Loucy (cell line): ENCODE measurements around the gene HABP4.

Experiments used
- H2AFZ ChIP-seq: fragments of 200-600 bp; sonication (generic); 2 replicates; pipeline ENCODE4 v1.6.0; 2016; ENCODE audit warnings: antibody characterized with exemption, mild to moderate bottlenecking, low read length, moderate library complexity
- H3F3A ChIP-seq: fragments of 200-600 bp; 2 replicates; pipeline ENCODE4 v1.6.0; 2016; ENCODE audit warnings: antibody characterized with exemption, low read depth, mild to moderate bottlenecking
- H3K27me3 ChIP-seq: fragments of 200-600 bp; sonication (generic); 2 replicates; pipeline ENCODE4 v1.6.1; 2014; ENCODE audit warnings: low read length, mild to moderate bottlenecking; ENCODE audit not compliant: insufficient read depth, poor library complexity, severe bottlenecking
- H3K36me3 ChIP-seq: fragments of 200-600 bp; sonication (generic); 2 replicates; pipeline ENCODE4 v1.6.1; 2016; ENCODE audit warnings: low read length; ENCODE audit not compliant: insufficient read depth
- H3K4me1 ChIP-seq: fragments of 200-600 bp; sonication (generic); 2 replicates; pipeline ENCODE4 v1.5.1; 2014; ENCODE audit warnings: low read length, mild to moderate bottlenecking; ENCODE audit not compliant: insufficient read depth, poor library complexity, severe bottlenecking
- H3K4me2 ChIP-seq: fragments of 200-600 bp; sonication (generic); 2 replicates; pipeline ENCODE4 v1.6.0; 2014; ENCODE audit warnings: antibody characterized with exemption, low read length, low read depth, mild to moderate bottlenecking; ENCODE audit not compliant: poor library complexity, severe bottlenecking
- H3K4me3 ChIP-seq: fragments of 200-600 bp; sonication (generic); 2 replicates; pipeline ENCODE4 v1.5.1; 2014; ENCODE audit warnings: low read length, mild to moderate bottlenecking, mixed read lengths; ENCODE audit not compliant: poor library complexity, severe bottlenecking
- H3K79me2 ChIP-seq: fragments of 200-600 bp; sonication (generic); 2 replicates; pipeline ENCODE4 v1.6.1; 2014; ENCODE audit warnings: low read length; ENCODE audit not compliant: insufficient read depth
- H3K9ac ChIP-seq: fragments of 200-600 bp; sonication (generic); 2 replicates; pipeline ENCODE4 v1.6.0; 2014; ENCODE audit warnings: mild to moderate bottlenecking, low read depth, low read length, moderate library complexity; ENCODE audit not compliant: poor library complexity, severe bottlenecking
- H3K9me2 ChIP-seq: fragments of 200-600 bp; sonication (generic); replicated peaks from 2 replicates; pipeline ENCODE4 v1.6.1; 2016; ENCODE audit warnings: low read depth, low read length, mixed read lengths
- H3K9me3 ChIP-seq: fragments of 200-600 bp; sonication (generic); 2 replicates; pipeline ENCODE4 v1.6.1; 2014; ENCODE audit warnings: mild to moderate bottlenecking, antibody characterized with exemption, low read length, low read depth; ENCODE audit not compliant: insufficient read depth
- H4K20me1 ChIP-seq: fragments of 200-600 bp; sonication (generic); 2 replicates; pipeline ENCODE4 v1.6.0; 2014; ENCODE audit warnings: antibody characterized with exemption, low read length, mild to moderate bottlenecking; ENCODE audit not compliant: insufficient read depth, poor library complexity, severe bottlenecking
- EZH2phosphoT487 ChIP-seq: fragments of 200-600 bp; IDR thresholded peaks from 2 replicates; pipeline ENCODE4 v1.6.1; 2018; ENCODE audit warnings: antibody characterized with exemption, mild to moderate bottlenecking, moderate library complexity, borderline replicate concordance
- TF ChIP-seq, protein P1 (sequence below): fragments of 200-600 bp; sonication (generic); conservative IDR thresholded peaks from 2 replicates; pipeline ENCODE4 v1.5.1; 2014; ENCODE audit warnings: mild to moderate bottlenecking, antibody characterized with exemption, low read length

Gene HABP4

DNA sequence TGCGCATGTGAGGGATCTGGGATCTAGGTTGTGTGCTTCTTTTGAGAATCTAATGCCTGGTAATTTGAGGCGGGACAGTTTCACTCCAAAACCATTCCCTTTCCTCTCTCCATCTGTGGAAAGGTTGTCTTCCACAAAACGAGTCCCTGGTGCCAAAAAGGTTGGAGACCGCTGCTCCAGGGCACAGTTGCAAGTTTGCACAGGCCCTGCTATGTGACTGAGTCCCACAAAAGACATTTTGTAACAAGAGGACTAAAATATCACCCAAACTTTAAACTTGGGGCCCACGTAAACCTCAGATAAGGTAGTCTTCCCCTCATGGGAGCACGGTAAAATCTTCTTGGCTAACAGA is 26.0 kb upstream of the HABP4 start:
- no peaks in the 10 kb centered on the region for H3K9me2 ChIP-seq
- peak overlapping the region; percentile 18; the same call in 1 of the 2 replicates for H2AFZ ChIP-seq

GRCh38 chr9:96425500-96426169 is 24.3 kb upstream of the HABP4 start:
- TF ChIP-seq, protein P1, sequence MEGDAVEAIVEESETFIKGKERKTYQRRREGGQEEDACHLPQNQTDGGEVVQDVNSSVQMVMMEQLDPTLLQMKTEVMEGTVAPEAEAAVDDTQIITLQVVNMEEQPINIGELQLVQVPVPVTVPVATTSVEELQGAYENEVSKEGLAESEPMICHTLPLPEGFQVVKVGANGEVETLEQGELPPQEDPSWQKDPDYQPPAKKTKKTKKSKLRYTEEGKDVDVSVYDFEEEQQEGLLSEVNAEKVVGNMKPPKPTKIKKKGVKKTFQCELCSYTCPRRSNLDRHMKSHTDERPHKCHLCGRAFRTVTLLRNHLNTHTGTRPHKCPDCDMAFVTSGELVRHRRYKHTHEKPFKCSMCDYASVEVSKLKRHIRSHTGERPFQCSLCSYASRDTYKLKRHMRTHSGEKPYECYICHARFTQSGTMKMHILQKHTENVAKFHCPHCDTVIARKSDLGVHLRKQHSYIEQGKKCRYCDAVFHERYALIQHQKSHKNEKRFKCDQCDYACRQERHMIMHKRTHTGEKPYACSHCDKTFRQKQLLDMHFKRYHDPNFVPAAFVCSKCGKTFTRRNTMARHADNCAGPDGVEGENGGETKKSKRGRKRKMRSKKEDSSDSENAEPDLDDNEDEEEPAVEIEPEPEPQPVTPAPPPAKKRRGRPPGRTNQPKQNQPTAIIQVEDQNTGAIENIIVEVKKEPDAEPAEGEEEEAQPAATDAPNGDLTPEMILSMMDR: no peak
- TF ChIP-seq EZH2phosphoT487: no peak
- Histone ChIP-seq H4K20me1 (no peaks in the 10 kb centered on the region), H2AFZ (peak overlapping the region; percentile 40; the same call in 1 of the 2 replicates), H3K27me3 (no peaks in the 10 kb centered on the region), H3K36me3 (no peaks in the 10 kb centered on the region), H3K4me3 (no peak overlapping the region), H3K4me1 (peaks cover 9% of the 10 kb centered on the region), H3K4me2 (no peak overlapping the region), H3F3A (0 out of 2 replicates have a peak, but pooled peaks cover 3% of the 10 kb centered on the region), H3K9me2 (no peaks in the 10 kb centered on the region), H3K9ac (no peak overlapping the region), H3K9me3 (no peaks in the 10 kb centered on the region), H3K79me2 (no peaks in the 10 kb centered on the region)

More for the DNA sequence above, 26.0 kb upstream of the HABP4 start:
- Histone ChIP-seq H3K4me1 (peaks cover 23% of the 10 kb centered on the region), H3K9ac (no peak overlapping the region), H3K27me3 (no peaks in the 10 kb centered on the region), H3K4me2 (no peak overlapping the region), H3F3A (peaks cover 11% of the 10 kb centered on the region), H3K9me3 (no peaks in the 10 kb centered on the region), H3K4me3 (no peak overlapping the region), H3K36me3 (no peaks in the 10 kb centered on the region), H4K20me1 (no peaks in the 10 kb centered on the region), H3K79me2 (no peaks in the 10 kb centered on the region)
- TF ChIP-seq, protein P1: no peak
- no peak for TF ChIP-seq EZH2phosphoT487

DNA sequence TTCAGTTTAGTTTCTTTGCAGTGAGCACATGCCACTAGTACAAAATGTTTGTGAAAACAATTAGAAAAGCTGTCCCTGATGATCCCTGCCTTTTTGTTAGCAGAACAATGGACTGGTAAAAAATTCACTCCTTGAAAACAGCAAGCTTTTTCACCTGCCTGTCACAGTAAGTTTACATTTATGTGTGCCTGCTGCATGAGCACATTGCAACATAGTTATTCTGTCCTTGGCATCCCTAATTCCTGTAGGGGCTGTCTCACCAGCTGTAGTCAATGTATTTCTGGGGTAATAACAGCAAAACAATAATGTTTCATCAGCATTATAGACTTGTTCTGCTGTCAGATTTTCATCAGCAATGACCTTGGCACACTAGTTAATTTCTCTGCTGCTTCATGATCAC is 20.2 kb upstream of the HABP4 start:
- no peak overlapping the region for H2AFZ ChIP-seq
- no peaks in the 10 kb centered on the region for H3K36me3 ChIP-seq
- no peaks in the 10 kb centered on the region for H3K9me3 ChIP-seq
- no peaks in the 10 kb centered on the region for H3K27me3 ChIP-seq
- no peaks in the 10 kb centered on the region for H3K79me2 ChIP-seq
- H3K4me3 ChIP-seq: no peak overlapping the region
- H4K20me1 ChIP-seq: no peaks in the 10 kb centered on the region
- no peak overlapping the region for H3K9ac ChIP-seq
- no peaks in the 10 kb centered on the region for H3F3A ChIP-seq
- no peak for TF ChIP-seq EZH2phosphoT487
- TF ChIP-seq, protein P1: no peak
- no peak overlapping the region for H3K4me2 ChIP-seq
- peaks cover 2% of the 10 kb centered on the region for H3K4me1 ChIP-seq
- no peaks in the 10 kb centered on the region for H3K9me2 ChIP-seq
